KOPT-K1 (cell line): Measurements from ENCODE around the gene NUB1.

Experiments
- H3K27ac ChIP-seq: fragments of 200-600 bp; sonication (generic); 2 replicates; pipeline ENCODE4 v1.5.1; 2016; ENCODE audit warnings: antibody characterized with exemption, mild to moderate bottlenecking, low read depth, low read length; ENCODE audit not compliant: poor library complexity, severe bottlenecking
- H3K36me3 ChIP-seq: fragments of 200-600 bp; sonication (generic); 2 replicates; pipeline ENCODE4 v1.5.1; 2017; ENCODE audit warnings: antibody characterized with exemption, mild to moderate bottlenecking, low read length, moderate library complexity; ENCODE audit not compliant: insufficient read depth
- H3K9me3 ChIP-seq: fragments of 200-600 bp; sonication (generic); 2 replicates; pipeline ENCODE4 v1.5.1; 2017; ENCODE audit warnings: antibody characterized with exemption, low read length, mild to moderate bottlenecking; ENCODE audit not compliant: insufficient read depth, poor library complexity, severe bottlenecking

Gene NUB1

DNA sequence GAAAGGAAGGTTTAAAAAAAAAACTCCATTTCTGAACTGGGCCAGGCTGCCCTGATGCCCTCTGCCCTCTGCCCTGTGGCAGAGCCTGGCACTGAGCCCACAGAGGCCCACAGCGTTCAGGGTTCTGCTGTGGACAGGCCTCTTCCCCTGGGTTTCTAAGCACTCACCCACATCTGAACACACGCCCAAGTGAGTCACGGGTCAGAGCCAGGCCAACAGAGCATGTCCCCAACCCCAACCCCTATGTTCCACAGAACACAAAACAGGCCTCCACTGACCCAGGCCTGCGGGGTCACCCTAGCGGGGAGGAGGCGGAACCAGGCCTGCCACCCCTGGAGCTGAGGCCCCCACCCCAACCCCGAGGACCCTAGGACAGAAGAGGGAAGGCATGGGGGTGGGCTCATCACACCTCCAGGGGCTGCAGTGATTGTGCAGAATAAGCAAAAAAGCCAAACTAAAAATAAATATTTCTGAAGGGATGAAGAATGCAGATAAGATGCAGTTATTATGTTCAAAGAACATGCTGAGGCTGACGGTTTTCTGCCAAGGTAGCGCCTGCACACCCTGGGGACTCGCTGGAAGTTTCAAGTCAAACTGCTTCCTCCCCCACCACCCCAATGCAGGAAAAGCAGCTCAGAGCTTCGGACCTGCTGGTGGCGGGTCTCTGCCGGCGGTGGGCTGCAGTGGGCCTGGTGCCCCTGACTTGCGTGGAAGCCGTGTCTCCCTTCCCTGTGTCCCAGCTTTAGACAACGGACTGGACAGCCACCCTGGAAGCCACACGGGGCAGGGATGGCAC, 62.8 kb downstream of the NUB1 start:
- H3K9me3 ChIP-seq = no peaks in the 10 kb centered on the region
- H3K36me3 ChIP-seq = no peaks in the 10 kb centered on the region
- H3K27ac ChIP-seq = no peak overlapping the region

DNA sequence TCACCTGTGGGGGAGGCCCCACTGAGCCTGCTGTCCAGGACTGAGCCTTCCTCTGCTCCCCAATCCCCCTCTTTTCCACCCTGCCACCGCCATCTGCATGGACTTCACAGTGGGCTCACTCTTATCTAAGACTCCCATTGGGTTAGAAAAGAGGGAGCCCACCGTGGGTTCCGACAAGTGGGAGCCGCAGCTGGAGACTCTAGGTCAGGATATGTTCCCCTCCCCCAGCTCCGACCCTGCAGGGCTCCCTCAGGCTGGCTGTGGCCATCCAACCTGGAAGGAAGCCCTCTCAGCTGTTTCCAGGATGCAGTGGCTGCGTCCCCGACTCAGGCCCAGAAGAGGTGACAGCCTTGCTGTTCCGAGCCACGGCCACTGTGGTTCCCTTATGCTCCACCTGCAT, 63.4 kb downstream of the NUB1 start:
- Histone ChIP-seq H3K27ac (no peak overlapping the region), H3K9me3 (no peaks in the 10 kb centered on the region), H3K36me3 (no peaks in the 10 kb centered on the region)

- Histone ChIP-seq H3K9me3 (no peaks in the 10 kb centered on the region), H3K27ac (no peak overlapping the region), H3K36me3 (no peaks in the 10 kb centered on the region)
Observed at GRCh38 chr7:151405588-151405987, 64.0 kb downstream of the NUB1 start.

GRCh38 chr7:151406051-151406875, 64.7 kb downstream of the NUB1 start:
- Histone ChIP-seq H3K36me3 (no peaks in the 10 kb centered on the region), H3K27ac (no peak overlapping the region), H3K9me3 (no peaks in the 10 kb centered on the region)

DNA sequence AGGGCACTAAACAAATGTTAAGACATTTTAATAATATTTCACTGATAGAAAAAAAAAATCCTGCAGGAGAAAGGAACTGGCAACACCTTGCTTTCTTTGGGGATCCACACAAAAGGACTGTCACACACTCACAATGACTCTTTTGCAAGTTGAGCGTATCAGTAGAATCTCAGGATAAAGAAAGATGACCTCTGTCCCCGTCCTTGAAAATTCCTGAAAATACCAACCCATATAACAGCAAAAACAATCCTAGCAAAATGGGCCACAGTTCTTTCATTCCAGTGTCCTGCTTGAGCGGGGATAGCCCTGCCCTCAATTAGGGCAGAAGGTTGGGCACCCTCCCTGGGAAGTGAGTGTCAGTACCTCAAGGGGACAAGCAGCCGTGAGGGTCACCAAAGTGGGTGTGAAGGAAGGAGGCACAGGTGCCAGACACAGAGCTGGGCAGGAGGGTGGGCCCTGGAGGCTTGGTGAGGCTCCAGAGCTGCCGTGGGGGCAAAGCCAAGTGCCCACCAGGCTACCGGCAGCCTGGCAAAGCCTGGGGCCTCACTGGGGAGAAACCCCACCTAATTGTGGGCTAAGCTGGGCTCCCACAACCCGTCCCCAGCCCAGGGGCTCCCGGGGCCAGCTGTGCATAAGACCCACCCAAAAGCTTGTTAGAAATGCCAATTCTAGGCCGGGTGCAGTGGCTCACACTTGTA, 65.4 kb downstream of the NUB1 start:
- no peaks in the 10 kb centered on the region for H3K36me3 ChIP-seq
- no peak overlapping the region for H3K27ac ChIP-seq
- H3K9me3 ChIP-seq = no peaks in the 10 kb centered on the region

GRCh38 chr7:151408498-151408838, 66.9 kb downstream of the NUB1 start:
- Histone ChIP-seq H3K36me3 (no peaks in the 10 kb centered on the region), H3K27ac (no peak overlapping the region), H3K9me3 (no peaks in the 10 kb centered on the region)

- Histone ChIP-seq H3K27ac (no peak overlapping the region), H3K36me3 (no peaks in the 10 kb centered on the region), H3K9me3 (no peaks in the 10 kb centered on the region)
Observed at GRCh38 chr7:151408839-151409666, 67.4 kb downstream of the NUB1 start.

GRCh38 chr7:151409667-151410404, 68.2 kb downstream of the NUB1 start, which contains the start of gene WDR86:
WDR86 (minus strand) TSS chr7:151410038; CDS start chr7:151409589, 449 bp downstream.
- no peaks in the 10 kb centered on the region for H3K9me3 ChIP-seq
- no peak within 1 kb of the TSS for H3K27ac ChIP-seq
- H3K36me3 ChIP-seq = no peaks in the 10 kb centered on the region

DNA sequence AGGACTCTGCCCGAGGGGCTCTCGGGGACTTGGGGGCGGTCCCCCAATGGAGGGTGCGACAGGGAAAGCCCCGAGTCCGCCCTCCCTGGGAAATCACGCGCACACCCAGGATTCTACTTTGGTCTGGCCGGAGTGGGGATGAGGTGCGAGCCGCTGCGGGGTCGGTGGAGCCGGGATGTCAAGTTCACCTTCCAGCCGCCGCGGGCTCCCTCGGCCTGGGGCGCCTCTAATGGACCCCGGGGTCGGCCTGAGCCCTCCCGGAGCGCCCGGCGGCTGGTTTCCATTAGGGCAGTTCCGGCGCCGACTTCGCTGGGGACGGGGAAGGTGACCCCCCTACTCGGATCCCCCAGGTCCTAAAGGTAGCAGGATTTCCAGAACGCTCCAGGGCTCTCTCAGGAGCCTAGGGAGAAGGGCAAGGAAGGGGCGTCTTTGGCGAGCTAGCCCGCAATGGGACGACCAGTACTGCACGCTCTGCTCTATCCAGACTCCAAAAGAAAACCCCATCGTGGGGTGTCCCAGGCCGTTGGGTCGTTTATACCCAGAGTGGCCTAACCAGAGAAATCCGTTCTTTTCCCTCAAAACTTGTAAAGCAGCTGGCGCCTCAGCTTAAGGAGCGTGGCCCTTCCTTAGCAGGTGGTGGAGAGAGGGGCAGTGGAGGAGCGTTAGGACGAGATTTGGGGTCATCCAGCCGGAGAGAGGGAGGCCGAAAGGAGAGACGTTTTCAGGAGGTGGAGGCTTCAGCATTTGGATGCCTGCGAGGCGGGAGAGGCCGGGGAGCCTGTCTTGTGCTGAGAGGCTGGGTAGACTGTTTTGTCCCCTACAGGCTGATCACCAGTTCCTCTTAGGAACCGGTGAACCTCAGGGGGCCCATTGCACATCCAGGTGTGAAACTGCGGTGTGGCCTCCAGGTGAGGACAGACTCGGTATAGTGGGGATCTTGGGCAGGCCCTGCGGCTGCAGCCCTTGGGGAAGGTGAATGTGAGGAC, 69.1 kb downstream of the NUB1 start:
- no peak overlapping the region for H3K27ac ChIP-seq
- no peaks in the 10 kb centered on the region for H3K9me3 ChIP-seq
- H3K36me3 ChIP-seq = no peaks in the 10 kb centered on the region

DNA sequence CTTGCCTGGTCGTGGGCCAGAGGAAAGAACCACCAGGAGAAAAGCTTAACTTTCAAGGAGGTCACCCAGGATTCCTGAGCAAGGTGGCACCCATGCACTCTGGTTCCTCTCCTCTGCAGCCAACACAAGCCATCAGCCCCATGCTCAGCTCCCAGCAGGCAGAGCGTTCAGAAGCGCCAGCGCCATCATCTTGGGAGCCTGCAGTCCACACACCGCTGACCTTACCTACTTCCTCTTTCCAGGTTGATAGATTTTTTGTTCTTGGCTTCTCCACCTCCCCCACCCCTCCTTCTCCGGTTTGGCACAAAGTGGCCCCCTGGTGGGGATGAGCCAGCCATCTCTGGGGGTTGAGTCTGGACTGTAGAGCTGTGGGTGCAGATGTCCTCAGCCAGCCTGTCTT, 69.9 kb downstream of the NUB1 start:
- Histone ChIP-seq H3K9me3 (no peaks in the 10 kb centered on the region), H3K36me3 (no peaks in the 10 kb centered on the region), H3K27ac (no peak overlapping the region)

DNA sequence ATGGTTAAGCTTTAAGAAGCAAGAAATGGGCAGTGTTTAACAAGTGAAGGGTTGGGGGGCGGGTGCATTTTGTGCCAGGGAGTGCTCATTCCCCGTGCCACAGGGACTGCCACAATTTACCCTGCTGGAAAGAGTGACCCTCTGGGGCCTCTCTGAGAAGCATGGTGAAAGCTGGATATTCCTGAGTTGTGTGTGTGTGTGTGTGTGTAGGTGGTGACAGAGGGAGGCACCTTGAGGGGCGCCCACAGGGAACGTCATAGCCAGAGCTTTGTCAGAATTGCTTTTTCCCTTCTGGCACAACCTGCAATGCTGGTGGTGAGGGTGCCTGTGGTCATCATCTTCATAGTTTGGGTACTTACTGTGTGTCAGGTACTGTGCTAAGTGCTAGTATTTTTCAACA, 70.7 kb downstream of the NUB1 start:
- no peak overlapping the region for H3K27ac ChIP-seq
- H3K36me3 ChIP-seq = no peaks in the 10 kb centered on the region
- H3K9me3 ChIP-seq = no peaks in the 10 kb centered on the region

GRCh38 chr7:151413241-151413640, 71.6 kb downstream of the NUB1 start:
- Histone ChIP-seq H3K27ac (no peak overlapping the region), H3K9me3 (no peaks in the 10 kb centered on the region), H3K36me3 (no peaks in the 10 kb centered on the region)

DNA sequence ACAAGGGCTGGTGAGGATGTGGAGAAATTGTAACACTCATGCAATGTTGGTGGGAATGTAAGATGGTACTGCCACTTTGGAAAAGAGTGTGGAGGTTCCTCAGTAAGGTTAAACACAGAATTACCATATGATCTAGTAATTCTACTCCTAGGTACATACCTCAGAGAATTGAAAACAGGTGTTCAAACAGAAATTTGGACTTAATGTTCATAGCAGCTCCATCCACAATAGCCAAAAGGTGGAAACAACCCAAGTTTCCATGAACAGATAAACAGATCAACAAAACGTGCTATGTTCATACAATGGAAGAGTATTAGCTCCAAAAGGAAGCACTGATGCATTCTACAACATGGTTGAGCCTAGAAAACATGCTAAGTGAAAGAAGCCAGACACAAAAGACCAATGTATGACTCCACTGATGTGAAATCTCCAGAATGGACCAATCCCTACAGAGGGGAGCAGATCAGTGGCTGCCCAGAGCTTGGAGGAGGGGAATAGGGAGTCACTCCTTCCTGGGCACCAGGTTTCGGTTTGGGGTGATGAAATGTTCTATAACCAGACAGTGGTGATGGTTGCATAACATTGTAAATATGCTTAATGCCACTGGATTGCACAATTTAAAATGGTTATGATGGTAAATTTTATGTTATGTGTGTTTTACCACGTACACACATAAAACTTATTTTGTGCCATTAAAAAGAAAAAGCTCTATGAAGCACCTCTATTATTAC, 73.9 kb downstream of the NUB1 start:
- H3K9me3 ChIP-seq = peaks cover 16% of the 10 kb centered on the region
- no peak overlapping the region for H3K27ac ChIP-seq
- no peaks in the 10 kb centered on the region for H3K36me3 ChIP-seq
